ENCODE results near the gene TAF4.

Gene TAF4

DNA sequence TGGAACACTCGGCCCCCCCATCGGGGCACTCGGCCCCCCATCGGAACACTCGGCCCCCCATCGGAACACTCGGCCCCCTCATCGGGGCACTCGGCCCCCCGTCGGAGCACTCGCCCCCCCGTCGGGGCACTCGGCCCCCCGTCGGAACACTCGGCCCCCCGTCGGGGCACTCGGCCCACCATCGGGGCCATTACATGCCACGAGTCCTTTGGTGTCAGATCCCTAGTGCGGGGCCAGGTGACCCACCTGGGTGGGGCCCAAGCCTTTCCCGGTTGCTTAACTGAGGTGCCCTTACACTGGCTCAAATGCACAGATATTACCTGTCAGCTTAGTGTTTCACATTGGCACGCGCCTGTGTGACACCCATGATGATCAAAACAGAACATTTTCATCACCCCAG lies 95.9 kb downstream of the TAF4 start:
- DNase-seq (ENCODE audit: low read depth, low spot score): no peak
- no peak overlapping the region for H3K27ac ChIP-seq

DNA sequence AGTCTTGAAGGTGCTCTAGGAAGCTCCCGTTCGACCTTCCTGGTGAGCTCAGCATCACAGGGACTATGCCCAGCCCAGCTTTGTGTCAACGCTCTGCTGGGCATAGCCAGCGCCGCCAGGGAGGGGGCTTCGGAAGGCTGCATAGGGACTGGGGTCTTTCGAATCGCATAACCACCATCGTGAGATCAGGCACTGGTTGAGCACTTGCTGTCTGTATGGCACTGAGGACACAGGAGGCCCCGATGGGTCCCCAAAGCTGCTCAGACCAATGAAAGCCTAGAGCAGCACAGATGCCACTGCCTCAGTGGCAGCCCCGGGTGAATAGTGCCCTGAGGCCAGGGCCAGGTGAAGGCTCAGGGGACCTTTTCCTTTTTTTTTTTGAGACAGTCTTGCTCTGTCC lies 96.7 kb downstream of the TAF4 start:
- no peak overlapping the region for H3K27ac ChIP-seq
- no peak for DNase-seq (ENCODE audit: low read depth, low spot score)

DNA sequence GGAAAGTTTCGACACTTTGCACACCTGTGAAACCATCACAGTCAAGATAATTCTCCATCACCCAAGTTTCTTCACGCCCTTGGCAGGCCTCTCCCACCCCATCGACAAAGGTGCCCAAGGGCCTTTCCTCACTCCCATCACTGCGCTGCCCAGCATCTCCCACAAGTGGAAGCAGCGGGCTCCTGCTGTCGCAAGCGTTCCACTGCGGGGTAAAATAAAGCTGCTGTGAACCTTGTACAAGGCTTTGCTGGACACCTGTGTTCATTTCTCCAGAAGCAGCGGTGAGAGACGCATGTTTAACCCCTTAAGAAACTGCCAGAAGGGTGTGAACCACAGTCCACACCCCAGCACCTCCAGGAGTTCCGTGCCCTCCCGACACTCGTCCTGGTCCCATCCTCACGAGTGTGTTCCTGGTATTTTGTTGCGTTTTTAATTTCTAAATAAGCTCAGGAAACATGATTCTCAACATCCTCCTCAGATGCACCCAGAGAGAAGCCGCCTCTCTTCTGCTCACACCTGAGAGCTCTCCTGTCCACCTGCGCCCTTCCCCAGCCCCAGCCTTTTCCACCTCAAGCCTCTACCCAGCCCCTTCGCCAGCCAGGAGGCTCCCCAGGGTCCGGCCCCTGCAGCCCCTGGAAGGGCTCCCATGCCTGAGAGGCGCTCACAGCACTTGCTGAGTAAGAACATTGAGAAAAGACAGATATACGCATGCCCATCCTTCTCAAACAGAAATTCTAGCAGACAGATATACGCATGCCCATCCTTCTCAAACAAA lies 97.5 kb downstream of the TAF4 start:
- no peak for DNase-seq (ENCODE audit: low read depth, low spot score)

DNA sequence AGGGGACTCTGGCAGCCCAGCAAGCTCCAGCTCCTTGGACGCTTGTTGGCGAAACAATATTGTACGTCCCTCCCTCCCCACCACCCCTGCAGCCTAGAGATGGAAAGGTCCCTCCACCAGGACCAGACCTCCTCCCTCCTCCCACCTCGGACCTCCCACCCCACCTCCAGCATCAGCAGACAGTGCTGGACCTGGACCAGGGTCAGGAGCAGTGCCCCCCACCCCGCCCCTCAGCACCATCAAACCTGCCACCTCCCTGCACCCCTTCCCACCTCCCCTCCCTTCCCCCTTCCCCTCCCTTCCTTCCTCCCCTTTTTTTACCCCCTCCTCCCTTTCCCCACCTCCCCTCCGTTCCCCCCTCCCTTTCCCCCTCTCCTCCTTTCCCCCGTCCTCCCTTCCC lies 98.4 kb downstream of the TAF4 start:
- no peak overlapping the region for H3K27ac ChIP-seq
- DNase-seq (ENCODE audit: low read depth, low spot score): no peak

More for the DNA sequence above, 97.5 kb downstream of the TAF4 start:
- H3K27ac ChIP-seq: no peak overlapping the region

DNA sequence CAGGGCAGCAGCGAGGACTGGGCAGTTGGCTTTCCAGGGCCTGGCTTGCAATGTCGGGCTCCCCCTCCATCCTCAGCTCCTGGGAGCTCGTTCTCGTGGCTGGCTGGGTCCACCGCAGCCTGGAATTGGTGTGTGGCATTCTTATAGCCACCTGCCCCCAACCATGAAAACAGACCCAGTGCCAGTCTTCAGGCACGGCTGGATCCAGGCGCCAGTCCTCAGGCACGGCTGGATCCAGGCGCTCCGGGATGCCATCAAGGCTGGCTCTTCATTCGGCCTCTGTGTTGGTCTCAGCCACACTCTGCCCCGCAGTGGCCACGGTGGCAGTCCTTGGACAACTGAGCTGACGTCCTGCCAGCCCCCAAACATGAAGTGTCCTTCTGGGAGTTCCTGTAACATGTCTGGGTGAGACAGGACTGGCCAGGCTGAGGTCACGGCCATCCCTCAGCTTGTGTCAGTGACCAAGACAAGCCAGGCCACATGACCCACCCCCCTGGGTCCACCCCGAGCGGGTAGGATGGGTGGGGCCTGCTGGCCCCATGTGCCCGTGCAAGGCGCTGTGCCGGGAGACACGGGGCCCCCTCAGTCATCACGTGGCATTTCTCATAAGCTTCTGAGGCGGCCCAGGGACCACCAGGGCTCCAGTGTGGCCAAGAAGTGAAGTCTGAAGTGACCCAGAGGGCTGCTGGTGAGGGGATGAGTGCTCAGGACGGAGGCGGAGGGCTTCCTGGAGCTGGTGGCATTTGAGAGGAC lies 99.0 kb downstream of the TAF4 start:
- DNase-seq (ENCODE audit: low read depth, low spot score): no peak
- no peak overlapping the region for H3K27ac ChIP-seq

DNA sequence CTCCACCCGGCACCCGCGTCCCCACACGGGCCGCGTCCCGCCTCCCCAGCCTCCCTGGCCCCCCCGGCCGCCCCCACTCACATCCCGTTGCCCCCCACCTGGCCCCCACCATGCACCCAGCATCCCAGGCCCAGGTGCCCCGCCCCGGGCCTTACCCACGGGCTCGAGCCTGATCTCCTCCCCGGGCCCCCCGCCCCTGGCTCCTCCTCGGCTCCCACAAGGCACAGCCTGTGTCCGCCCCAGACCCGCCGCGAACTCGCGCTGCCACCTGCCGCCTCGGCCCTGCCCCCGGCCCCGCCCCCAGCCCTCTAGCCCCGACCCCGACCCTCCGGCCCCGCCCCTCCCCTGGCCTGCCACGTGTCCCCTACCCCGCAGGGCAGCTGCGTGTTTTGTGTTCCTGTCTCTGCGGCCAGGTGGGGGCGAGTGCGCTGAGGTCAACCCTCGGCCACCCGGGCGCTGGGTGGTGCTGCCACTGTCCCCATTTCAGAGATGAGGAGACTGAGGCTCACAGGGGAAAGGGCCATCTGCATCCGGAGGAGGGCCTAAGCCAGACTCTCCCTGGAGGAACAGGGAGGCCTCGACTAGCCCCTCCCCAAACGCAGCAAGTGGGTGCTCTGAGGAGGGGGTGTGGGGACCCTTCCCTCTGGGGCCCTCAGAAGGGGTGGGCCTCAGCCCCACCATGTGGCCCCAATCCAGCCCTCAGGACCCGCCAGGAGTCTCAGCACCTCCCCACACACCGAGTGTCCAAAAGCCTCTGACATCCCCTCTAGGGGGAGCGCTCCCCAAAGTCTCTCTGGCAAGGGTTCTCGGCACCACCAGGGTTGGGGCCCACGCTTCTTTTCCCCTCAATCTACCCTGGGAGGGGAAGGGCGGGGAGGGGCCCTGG lies 99.8 kb downstream of the TAF4 start:
- no peak for DNase-seq (ENCODE audit: low read depth, low spot score)
- no peak overlapping the region for H3K27ac ChIP-seq

DNA sequence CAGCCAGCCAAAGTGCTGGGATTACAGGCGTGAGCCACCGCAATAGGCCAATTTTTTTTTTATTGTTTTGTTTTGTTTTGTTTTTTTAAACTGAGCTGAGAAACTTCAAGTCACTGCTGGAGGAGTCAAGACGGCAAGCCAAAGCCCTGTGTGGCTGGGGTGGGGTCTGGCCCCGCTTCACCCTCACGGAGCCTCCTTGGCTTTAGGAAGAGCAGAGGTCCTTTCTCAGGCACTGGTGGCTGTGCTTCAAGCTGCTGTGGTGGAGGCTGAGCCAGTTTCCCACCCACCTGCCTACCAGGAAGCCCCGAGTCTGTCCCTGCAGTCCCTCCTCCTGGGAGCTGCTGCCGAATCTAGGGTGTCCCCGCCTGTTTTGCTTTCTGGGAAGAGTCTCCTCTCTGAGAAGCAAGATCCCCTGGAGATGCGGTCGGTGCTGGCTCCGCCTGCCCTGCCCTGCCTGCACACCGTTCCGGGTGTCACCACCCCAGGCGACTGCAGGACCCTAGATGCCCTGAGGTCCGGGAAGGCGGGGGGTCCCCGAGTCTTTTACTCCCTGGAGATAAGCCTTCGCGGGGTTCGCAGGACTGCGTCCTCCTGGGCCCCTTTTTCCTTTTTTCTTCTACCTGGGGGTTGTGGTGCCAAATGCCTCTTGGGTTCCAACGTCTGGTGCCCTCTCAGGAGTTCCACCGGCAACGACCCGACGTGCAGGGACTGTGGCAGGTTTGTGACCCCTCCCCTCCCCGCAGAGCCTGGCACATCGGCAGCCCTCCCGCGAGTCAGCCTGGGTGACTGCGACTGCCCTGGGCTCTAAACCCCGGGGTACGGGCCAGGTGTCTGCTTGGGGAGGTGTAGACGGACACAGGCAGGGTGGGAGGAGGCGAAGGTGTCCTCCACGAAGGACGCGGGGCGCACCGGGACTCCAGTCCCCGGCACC lies 100.7 kb downstream of the TAF4 start:
- H3K27ac ChIP-seq: no peak overlapping the region
- no peak for DNase-seq (ENCODE audit: low read depth, low spot score)

DNA sequence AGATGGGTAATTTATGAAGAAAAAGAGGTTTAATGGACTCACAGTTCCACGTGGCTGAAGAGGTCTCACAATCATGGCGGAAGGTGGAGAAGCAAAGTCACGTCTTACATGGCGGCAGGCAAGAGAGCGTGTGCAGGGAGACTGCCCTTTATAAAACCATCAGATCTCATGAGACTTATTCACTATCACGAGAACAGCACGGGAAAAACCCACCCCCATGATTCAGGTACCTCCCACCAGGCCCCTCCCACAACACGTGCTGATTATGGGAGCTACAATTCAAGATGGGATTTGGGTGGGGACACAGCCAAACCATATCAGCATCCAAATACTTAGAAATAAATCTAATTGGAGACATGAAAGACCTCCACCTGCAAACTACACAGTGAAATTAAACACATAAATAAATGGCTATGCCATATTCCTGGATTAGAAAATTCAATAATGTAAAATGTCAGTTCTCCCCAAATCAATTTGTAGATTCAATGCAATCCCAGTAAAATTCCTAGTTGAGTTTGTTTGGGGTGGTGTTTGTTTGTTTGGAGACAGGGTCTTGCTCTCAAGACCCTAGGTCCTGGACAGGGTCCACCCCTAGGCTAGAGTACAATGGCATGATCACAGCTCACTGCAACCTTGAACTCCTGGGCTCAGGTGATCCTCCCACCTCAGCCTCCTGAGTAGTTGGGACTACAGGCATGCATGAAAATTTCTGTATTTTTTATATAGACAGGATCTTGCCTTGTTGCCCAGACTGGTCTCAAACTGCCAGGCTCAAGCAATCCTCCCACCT lies 101.6 kb downstream of the TAF4 start:
- H3K27ac ChIP-seq: no peak overlapping the region
- no peak for DNase-seq (ENCODE audit: low read depth, low spot score)

DNA sequence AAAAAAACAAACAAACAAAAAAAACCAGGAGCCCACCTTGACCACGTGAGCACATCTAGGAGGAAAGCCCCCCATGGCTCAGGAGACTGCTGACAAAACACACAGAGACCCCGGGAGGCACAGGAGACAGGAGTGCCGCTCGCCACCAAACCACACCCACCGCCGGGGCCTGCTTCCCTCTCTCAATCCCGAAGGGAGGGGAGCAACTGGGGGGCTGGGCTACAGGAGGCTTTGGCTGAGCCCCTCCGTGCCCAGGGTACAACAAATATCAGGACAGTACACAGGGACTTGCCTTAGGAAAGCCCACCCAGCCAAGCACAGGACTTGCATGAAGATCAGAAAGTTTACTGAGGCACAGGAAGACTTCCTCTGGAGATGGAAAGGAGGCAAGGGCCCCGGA lies 102.5 kb downstream of the TAF4 start:
- H3K27ac ChIP-seq: no peak overlapping the region
- no peak for DNase-seq (ENCODE audit: low read depth, low spot score)

DNA sequence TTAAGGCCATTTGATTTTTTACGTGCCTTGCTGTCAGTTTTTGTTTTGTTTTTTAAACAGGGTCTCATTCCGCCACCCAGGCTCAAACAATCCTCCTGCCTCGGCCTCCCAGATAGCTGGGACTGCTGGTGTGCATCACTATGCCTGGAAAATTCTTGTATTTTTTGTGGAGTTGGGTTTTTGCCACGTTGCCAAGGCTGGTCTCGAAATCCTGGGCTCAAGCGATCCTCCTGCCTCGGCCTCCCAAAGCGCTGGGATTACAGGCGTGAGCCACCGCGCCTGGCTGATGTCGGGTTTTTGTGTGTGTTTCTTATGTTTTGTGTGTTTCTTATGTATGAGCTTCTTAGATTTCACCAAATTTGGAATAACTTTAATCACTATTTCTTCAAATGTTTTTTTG lies 104.8 kb downstream of the TAF4 start:
- DNase-seq (ENCODE audit: low read depth, low spot score): no peak
- H3K27ac ChIP-seq: no peak overlapping the region

DNA sequence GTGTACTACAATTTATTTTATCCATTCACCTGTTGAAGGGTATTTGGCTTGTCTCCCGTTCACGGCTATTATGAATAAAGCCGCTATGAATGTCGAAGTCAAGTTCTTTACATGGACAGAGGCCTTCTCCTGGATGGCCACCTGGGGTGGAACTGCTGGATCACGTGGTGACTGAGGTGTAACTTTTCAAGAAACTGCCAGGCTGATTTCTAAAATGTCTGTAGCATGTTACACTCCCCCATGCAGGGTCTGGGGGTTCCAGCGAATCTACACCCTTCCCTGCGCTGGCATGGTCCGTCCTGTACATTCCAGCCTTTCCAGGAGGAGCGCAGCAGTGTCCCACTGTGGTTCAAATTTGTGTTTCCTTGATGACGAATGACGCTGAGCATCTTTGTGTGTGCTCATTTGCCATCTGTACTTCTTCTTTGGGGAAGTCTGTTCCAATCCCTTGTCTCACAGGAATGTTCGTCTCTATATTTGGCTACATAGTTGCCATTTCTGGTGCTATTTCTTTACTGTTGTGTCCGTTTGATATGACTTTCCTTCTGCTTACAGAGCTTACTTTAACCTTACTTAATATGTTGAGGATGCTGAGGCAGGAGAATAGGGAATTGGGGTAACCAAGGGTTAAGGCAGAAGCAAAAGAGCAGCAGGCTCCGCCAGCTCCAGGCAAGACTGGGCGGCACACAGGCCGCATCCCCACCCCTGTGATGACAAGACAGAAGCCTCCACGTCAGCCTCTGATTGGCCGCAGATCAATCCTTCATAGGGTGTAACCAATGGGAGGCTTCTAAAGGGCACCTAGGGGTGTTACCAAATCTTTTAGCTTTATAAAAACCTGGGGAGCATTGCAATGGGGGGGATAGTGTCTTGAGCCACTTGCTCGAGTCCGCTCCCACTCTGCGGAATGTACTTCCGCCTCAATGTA lies 106.6 kb downstream of the TAF4 start:
- DNase-seq (ENCODE audit: low read depth, low spot score): no peak
- no peak overlapping the region for H3K27ac ChIP-seq

DNA sequence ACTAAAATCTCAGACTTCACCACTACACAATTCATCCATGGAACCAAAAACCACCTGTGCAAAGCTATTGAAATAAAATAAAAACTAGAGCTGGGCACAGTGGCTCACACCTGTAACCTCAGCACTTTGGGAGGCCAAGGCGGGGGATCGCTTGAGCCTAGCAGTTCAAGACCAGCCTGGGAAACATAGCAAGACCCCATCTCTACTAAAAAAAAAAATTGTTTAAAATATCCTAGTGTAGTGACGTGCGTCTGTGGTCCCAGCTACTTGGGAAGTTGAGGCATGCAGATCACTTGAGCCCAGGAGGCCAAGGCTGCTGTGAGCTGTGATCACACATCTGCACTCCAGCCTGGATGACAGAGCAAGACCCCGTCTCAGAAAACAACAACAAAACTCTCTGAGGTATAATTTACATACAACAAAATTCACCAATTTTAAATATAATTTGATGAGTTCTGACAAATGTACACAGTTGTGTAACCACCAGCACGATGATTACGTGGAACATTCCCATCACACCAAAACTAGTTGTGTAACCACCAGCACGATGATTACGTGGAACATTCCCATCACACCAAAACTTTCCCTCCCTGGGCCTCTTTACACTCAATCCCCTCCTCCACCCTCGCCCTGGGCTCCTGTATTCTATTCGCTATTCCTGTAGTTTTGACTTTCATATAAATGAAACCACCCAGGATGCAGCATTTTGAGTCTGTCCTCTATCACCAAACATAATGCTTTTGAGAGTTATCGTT lies 107.5 kb downstream of the TAF4 start:
- no peak for DNase-seq (ENCODE audit: low read depth, low spot score)
- H3K27ac ChIP-seq: no peak overlapping the region

DNA sequence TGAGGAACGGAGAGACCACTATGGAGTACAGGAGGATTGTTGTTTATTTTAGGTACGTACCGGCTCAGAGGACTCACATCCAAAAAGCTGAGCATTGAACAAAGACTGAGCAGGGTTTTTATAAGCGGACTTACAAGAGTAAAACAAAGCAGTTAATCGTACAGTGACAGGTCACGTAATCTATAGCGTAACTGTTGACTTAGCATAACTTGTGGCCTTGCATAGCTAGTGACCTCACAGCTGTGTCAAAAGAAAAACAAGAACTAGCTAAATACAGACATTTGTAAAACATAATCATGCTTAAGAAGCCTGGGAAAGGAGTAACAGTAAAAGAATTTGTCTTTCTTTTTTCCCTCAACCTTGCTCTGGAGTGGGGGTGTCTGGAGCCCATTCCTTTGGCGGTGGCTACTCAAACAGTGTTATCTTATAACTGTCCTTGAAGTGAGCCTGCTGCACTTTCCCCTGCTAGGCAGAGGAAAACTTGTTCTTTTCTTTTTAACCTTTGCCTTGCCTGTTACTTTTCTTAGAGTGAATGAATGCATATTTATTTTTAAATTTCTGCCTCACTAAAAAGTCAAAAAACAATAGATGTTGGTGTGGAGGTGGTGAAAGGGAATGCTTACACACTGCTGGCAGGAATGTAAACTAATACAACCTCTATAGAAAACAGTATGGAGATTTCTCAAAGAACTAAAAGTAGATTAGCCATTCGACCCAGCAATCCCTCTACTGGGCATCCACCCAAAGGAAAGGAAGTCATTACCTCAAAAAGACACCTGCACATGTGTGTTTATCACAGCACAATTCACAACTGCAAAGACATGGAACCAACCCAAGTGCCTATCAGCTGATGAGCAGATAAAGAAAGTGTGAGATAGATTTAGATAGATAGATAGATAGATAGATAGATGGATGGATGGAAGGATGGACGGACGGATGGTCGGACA lies 109.0 kb downstream of the TAF4 start:
- no peak for DNase-seq (ENCODE audit: low read depth, low spot score)

DNA sequence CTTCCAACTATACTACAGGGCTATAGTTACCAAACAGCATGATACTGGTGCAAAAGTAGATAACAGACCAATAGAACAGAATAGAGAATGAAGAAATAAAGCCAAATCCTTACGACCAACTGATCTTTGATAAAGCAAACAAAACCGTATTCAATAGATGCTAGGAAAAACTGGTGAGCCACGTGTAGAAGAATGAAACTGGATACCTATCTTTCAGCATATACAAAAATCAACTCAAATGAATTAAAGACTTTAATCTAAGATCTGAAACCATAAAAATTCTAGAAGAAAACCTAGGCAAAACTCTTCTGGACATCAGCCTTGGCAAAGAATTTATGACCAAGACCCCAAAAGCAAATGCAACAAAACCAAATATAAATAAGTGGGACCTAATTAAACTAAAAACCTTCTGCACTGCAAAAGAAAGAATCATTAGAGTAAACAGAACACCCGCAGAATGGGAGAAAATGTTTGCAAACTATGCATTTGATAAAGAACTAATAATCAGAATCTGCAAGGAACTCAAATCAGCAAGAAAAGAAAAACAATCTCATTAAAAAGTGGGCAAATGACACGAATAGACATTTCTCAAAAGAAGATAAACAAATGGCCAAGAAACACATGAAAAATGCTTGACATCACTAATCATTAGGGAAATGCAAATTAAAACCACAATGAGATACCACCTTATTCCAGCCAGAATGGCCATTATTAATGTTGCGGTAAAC lies 109.8 kb downstream of the TAF4 start:
- H3K27ac ChIP-seq: no peak overlapping the region
- no peak for DNase-seq (ENCODE audit: low read depth, low spot score)

More for the DNA sequence above, 109.0 kb downstream of the TAF4 start:
- H3K27ac ChIP-seq: no peak overlapping the region

DNA sequence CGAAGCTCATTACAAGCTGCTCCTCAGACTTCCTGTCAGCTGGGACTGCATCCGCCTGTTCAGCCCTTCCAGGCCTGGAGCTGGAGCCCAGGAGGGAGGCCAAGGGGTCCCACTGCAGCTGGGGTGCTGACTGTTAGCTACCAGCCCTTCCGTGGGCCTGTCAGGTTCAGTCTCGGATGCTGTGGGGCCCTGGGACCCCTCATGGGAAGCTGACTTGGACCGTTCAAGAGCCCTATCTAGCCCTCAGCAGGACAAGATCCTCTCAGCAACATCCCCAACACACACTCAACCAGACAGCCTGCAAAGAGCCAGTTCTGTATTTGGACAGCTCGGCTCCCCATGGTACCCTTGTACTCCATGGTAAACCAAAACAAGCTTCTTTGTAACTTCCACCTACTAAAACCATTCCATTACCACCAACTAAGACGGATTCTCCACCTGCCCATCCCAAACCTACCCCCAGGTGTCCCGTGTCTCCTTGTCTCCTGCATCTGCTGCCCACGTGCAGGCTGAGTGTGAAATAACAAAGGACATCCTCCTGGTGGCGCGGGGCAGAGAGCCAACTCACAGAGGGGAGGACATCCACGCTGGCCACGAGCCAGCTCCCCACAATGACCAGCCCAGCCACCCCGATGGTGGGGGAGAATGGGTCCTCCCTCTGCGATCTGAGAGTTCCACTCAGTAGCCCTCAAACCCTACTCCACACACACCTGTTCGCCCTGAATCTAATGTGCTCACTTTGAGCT lies 111.2 kb downstream of the TAF4 start:
- no peak overlapping the region for H3K27ac ChIP-seq
- no peak for DNase-seq (ENCODE audit: low read depth, low spot score)

Measured in epithelial cell of prostate (primary cell).